B cell (primary cell): ENCODE results near the gene CAPZB. TPM values are rescaled to one million over a fixed set of nuclear protein-coding genes. Genes with fewer than 3 reads are reported as not detected.

Experiments used
- ATAC-seq: fragments of 200-7000 bp; cut with Tn5 transposase; one replicate; pipeline ENCODE4 v1.10.0; 2021; ENCODE audit warnings: low read depth, mild to moderate bottlenecking, moderate number of reproducible peaks, moderate library complexity
- CTCF ChIA-PET: fragments of 350-600 bp; sonication (Branson Sonifier 250); formaldehyde crosslinking; loops from one replicate; lab custom pipeline; 2021; ENCODE audit warnings: antibody characterized with exemption, inconsistent platforms; lab: Charles Lee
- POLR2A ChIA-PET: fragments of 350-600 bp; sonication (Branson Sonifier 250); formaldehyde crosslinking; loops from one replicate; lab custom pipeline; 2021; ENCODE audit warnings: antibody characterized with exemption; lab: Charles Lee
- DNase-seq: peaks from one replicate; pipeline ENCODE4 v3.0.0; 2013
- H2AFZ ChIP-seq: 2 replicates; pipeline ENCODE4 v1.6.1; 2012; ENCODE audit warnings: mild to moderate bottlenecking, low read depth, low read length; ENCODE audit not compliant: insufficient read depth, poor library complexity, severe bottlenecking
- H3K27ac ChIP-seq, 2 donors: 1 replicate in 1 of 2; 2 replicates in 1 of 2; pipeline ENCODE4 v1.5.1; 2012 to 2013; ENCODE audit warnings: low read length in 2 of 2, mild to moderate bottlenecking in 2 of 2, moderate library complexity in 1 of 2
- H3K27me3 ChIP-seq, 4 experiments: fragments of 200-600 bp in 1 of 4; sonication (generic) in 1 of 4; replicated peaks in 1 of 4; 1 replicate in 2 of 4; 2 replicates in 2 of 4; pipeline versions ENCODE4 v1.6.1 to v1.7.0; 2013 to 2016; ENCODE audit warnings: low read length in 3 of 4, mild to moderate bottlenecking in 2 of 4, mixed read lengths in 1 of 4, moderate library complexity in 1 of 4; ENCODE audit not compliant: insufficient read depth in 4 of 4, control insufficient read depth in 3 of 4; ENCODE audit errors: control extremely low read depth in 1 of 4
- H3K36me3 ChIP-seq, 2 experiments: replicated peaks in 1 of 2; 1 replicate in 1 of 2; 2 replicates in 1 of 2; pipeline versions ENCODE4 v1.6.1 to v1.7.1; 2013; ENCODE audit warnings: low read length in 1 of 2; ENCODE audit not compliant: insufficient read depth in 2 of 2, control insufficient read depth in 1 of 2; ENCODE audit errors: control extremely low read depth in 1 of 2, extremely low read depth in 1 of 2
- H3K4me1 ChIP-seq, 2 donors: fragments of 200-600 bp in 1 of 2; sonication (generic) in 1 of 2; 1 replicate in 1 of 2; 2 replicates in 1 of 2; pipeline versions ENCODE4 v1.5.1 to v1.6.1; 2013 to 2017; ENCODE audit warnings: low read length in 2 of 2; ENCODE audit not compliant: control insufficient read depth in 2 of 2, insufficient read depth in 2 of 2
- H3K4me2 ChIP-seq: replicated peaks from 2 replicates; pipeline ENCODE3; 2012; ENCODE audit warnings: mild to moderate bottlenecking, low read depth, low read length; ENCODE audit not compliant: poor library complexity, severe bottlenecking
- H3K4me3 ChIP-seq, 5 experiments: fragments of 200-600 bp in 1 of 5; sonication (generic) in 1 of 5; 1 replicate in 3 of 5; 2 replicates in 2 of 5; pipeline versions ENCODE4 v1.5.1 to v1.7.0; 2011 to 2016; ENCODE audit warnings: low read length in 4 of 5, mild to moderate bottlenecking in 4 of 5, low read depth in 2 of 5, control low read depth in 1 of 5, moderate library complexity in 1 of 5; ENCODE audit not compliant: insufficient read depth in 1 of 5; ENCODE audit errors: control extremely low read depth in 1 of 5, extremely low read depth in 1 of 5
- H3K79me2 ChIP-seq: fragments of 200-600 bp; sonication (generic); one replicate; pipeline ENCODE4 v1.6.0; 2016; ENCODE audit warnings: low read length; ENCODE audit not compliant: control insufficient read depth, insufficient read depth
- H3K9ac ChIP-seq: fragments of 200-600 bp; sonication (generic); 2 replicates; pipeline ENCODE4 v1.6.1; 2017; ENCODE audit warnings: mild to moderate bottlenecking, low read length, moderate library complexity
- H3K9me3 ChIP-seq, 3 donors: one replicate each; pipeline versions ENCODE4 v1.6.1 to v1.7.1; 2013; ENCODE audit warnings: low read length in 2 of 3; ENCODE audit not compliant: control insufficient read depth in 2 of 3, insufficient read depth in 1 of 3; ENCODE audit errors: control extremely low read depth in 1 of 3
- H4K20me1 ChIP-seq: 2 replicates; pipeline ENCODE4 v1.6.0; 2012; ENCODE audit warnings: mild to moderate bottlenecking, low read length; ENCODE audit not compliant: insufficient read depth, control insufficient read depth, poor library complexity, severe bottlenecking
- H3K27ac Mint-ChIP-seq: one replicate; pipeline ENCODE4 v1.8.0; 2021; ENCODE audit warnings: mixed read lengths
- H3K27me3 Mint-ChIP-seq: one replicate; pipeline ENCODE4 v1.8.0; 2021; ENCODE audit warnings: mixed read lengths
- H3K4me1 Mint-ChIP-seq: one replicate; pipeline ENCODE4 v1.8.0; 2021; ENCODE audit warnings: mixed read lengths
- H3K4me3 Mint-ChIP-seq: one replicate; pipeline ENCODE4 v1.8.0; 2021; ENCODE audit warnings: mixed read lengths
- H3K9me3 Mint-ChIP-seq: one replicate; pipeline ENCODE4 v1.8.0; 2022; ENCODE audit warnings: mixed read lengths; ENCODE audit not compliant: insufficient read depth
- EZH2 ChIP-seq: IDR thresholded peaks from 2 replicates; pipeline ENCODE4 v1.6.1; 2012; ENCODE audit warnings: borderline replicate concordance, low read depth, mild to moderate bottlenecking, moderate library complexity, low read length; ENCODE audit not compliant: insufficient read depth, poor library complexity, severe bottlenecking
- WGBS: methylation state at CpG from one replicate; pipeline ENCODE4 v1.1.5; 2013; ENCODE audit warnings: missing lambda C conversion rate; ENCODE audit not compliant: insufficient coverage; 5-methylcytosine and 5-hydroxymethylcytosine counted together
- intact Hi-C: fragments of 100-400 bp; cut with micrococcal nuclease; formaldehyde crosslinking; loops from one replicate; pipeline ENCODE4 v1.10.0; 2022
- polyA plus RNA-seq: library from polyadenylated mRNA; depleted of rRNA; stranded (reverse); fragments of >200 nt; gene quantifications from 2 replicates; pipeline ENCODE4 v1.2.3, GENCODE V29; 2012
- total RNA-seq, 2 donors: library from RNA; stranded (reverse); fragments of 120-200 nt in 1 of 2; gene quantifications; 1 replicate in 1 of 2; 2 replicates in 1 of 2; pipeline versions ENCODE4 v1.2.3 to v1.2.4, GENCODE V29; 2013 to 2022
- TF ChIP-seq, protein P1 (sequence below): fragments of 200-600 bp; IDR thresholded peaks from one replicate; pipeline ENCODE4 v1.8.0; 2022; ENCODE audit warnings: antibody characterized with exemption, mild to moderate bottlenecking

The CAPZB gene
- total and polyA plus RNA-seq, 2 donors (not counting 1 experiment from before 2014, with no cell fraction given) = 126 to 193 TPM

DNA sequence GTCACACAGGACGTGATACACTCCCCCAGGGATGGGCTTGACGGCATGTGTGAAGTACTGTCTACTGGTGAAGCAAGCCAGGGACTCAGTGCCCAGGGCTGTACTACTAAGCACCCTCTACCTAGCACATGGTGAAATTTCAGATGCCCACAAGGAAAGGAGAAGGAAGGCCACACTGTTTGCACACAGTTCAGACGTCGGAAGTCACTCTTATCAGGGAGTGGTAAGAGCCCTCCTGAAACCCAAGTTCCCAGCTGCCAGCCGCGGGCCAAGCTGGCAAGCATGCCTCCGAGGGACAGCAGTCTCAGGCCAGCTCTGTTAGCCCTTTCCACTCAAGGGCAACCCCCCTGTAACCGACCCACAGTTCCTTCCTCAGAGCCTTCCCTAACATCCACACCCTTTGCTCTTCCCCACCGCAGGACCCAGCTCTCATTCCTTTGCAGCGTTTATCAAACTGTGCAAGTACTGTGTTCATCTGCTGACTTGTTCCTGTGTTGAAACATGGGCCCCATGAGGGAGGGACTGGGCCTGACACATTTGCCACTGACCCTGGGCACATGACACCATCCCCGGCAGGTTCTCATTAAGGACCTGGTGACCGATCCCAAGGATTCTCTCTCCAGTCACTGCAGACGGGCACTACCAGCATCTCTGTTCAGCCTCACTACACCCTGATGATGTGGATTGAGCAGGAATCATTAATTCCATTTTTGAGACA is 114.7 kb downstream of the CAPZB start:
- no peak for ATAC-seq
- ChIA-PET CTCF (no interaction called here), POLR2A (no interaction called here)
- Histone ChIP-seq H2AFZ (no peak overlapping the region), H3K9me3 (no peaks in the 10 kb centered on the region), H3K79me2 (peaks cover 68% of the 10 kb centered on the region), H4K20me1 (peaks cover 94% of the 10 kb centered on the region), H3K4me2 (no peak overlapping the region), H3K4me1 (no peaks in the 10 kb centered on the region), H3K9ac (no peak overlapping the region), H3K36me3 (peaks cover 0 to 60% of the 10 kb centered on the region in 2 experiments), H3K27ac (no peak overlapping the region), H3K4me3 (no peak overlapping the region), H3K27me3 (no peaks in the 10 kb centered on the region)
- Mint-ChIP-seq H3K27me3 (no peaks in the 10 kb centered on the region), H3K9me3 (no peaks in the 10 kb centered on the region), H3K27ac (peak overlapping the region; percentile 37), H3K4me1 (peaks cover 2% of the 10 kb centered on the region), H3K4me3 (no peak overlapping the region)
- intact Hi-C loops = no loop called here
- 61% methylated on average over 13 of the region's 13 CpGs for WGBS
- TF ChIP-seq EZH2 = no peak
- TF ChIP-seq, protein P1, sequence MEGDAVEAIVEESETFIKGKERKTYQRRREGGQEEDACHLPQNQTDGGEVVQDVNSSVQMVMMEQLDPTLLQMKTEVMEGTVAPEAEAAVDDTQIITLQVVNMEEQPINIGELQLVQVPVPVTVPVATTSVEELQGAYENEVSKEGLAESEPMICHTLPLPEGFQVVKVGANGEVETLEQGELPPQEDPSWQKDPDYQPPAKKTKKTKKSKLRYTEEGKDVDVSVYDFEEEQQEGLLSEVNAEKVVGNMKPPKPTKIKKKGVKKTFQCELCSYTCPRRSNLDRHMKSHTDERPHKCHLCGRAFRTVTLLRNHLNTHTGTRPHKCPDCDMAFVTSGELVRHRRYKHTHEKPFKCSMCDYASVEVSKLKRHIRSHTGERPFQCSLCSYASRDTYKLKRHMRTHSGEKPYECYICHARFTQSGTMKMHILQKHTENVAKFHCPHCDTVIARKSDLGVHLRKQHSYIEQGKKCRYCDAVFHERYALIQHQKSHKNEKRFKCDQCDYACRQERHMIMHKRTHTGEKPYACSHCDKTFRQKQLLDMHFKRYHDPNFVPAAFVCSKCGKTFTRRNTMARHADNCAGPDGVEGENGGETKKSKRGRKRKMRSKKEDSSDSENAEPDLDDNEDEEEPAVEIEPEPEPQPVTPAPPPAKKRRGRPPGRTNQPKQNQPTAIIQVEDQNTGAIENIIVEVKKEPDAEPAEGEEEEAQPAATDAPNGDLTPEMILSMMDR = no peak
- no peak for DNase-seq

DNA sequence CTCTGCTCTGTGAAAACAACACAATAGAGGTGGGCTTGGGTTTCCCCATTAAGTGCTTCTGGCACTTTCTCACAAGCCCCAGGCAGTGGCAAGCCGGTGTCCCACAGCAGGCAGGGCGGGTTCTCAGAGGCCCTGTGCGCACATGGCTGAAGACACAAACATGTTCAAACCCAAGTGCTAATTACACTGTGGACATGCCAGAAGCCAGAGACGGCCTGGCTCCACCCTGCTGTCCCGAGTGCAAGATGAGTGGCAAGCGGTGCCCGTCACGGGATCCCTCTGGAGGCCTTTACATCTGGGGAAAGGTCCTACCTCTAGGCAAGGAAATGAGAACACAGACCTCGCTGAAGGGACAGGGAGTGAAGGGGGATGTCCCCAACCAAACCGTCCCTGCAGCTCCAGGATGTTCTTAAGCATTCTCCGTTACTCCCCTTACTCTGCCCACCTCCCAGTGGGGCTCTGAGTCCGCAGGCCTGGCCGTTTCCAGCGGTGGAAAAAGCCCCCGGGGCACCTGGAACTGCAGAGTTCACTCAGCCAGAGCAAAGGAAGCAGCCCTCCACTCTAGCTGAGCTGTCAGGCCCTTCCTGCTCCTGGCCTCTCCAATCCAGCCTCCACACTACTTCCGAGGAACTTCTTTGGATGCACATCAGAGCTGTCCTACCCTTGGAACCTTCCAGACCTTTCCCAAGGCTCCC is 115.8 kb downstream of the CAPZB start:
- Mint-ChIP-seq H3K4me3 (no peak overlapping the region), H3K27ac (no peak overlapping the region), H3K4me1 (peaks cover 2% of the 10 kb centered on the region), H3K9me3 (no peaks in the 10 kb centered on the region), H3K27me3 (no peaks in the 10 kb centered on the region)
- H3K9me3 ChIP-seq = no peaks in the 10 kb centered on the region
- intact Hi-C loops = no loop called here
- POLR2A ChIA-PET = no interaction called here
- no peak overlapping the region for H3K4me2 ChIP-seq
- no peak overlapping the region for H2AFZ ChIP-seq
- CTCF ChIA-PET = no interaction called here
- no peak overlapping the region for H3K4me3 ChIP-seq
- H3K27me3 ChIP-seq = no peaks in the 10 kb centered on the region
- H4K20me1 ChIP-seq = peaks cover 96% of the 10 kb centered on the region
- no peaks in the 10 kb centered on the region for H3K4me1 ChIP-seq
- 89% methylated on average over 15 of the region's 16 CpGs for WGBS
- ATAC-seq (no peak), DNase-seq (no peak)
- TF ChIP-seq, protein P1 = no peak
- no peak for TF ChIP-seq EZH2
- H3K27ac ChIP-seq = no peak overlapping the region
- H3K9ac ChIP-seq = no peak overlapping the region
- peaks cover 0 to 57% of the 10 kb centered on the region in 2 experiments for H3K36me3 ChIP-seq
- peaks cover 68% of the 10 kb centered on the region for H3K79me2 ChIP-seq
